Coronary artery (tissue), 2 donors: ENCODE results near the gene TCP11X2.
"Not testable (repeated sequence)": the region's sequence is repeated elsewhere in the genome, so short reads cannot be mapped to it uniquely, and the experiment has no call there.

ENCODE experiments used
- DNase-seq: peaks from one replicate; pipeline ENCODE4 v3.0.0-alpha.2; 2017; ENCODE audit warnings: low spot score
- H3K27ac ChIP-seq, 2 donors: fragments of 200-600 bp; sonication (generic); one replicate each; pipeline ENCODE4 v1.5.1; 2016 to 2019
- H3K4me3 ChIP-seq: fragments of 200-600 bp; sonication (generic); 2 replicates; pipeline ENCODE4 v1.5.1; 2016; ENCODE audit warnings: mild to moderate bottlenecking, moderate library complexity
- CTCF ChIP-seq: fragments of 200-600 bp; sonication (generic); IDR thresholded peaks from one replicate; pipeline ENCODE4 v1.5.1; 2019; ENCODE audit warnings: antibody characterized with exemption

Gene TCP11X2

GRCh38 chrX:102471762-102472220 lies at the start of gene TCP11X2:
Gene TCP11X2, minus strand, starts transcription at chrX:102471812.
- H3K4me3 ChIP-seq, DNase-seq, H3K27ac ChIP-seq: not testable (repeated sequence)

GRCh38 chrX:102517326-102517725 lies 45.7 kb upstream of the TCP11X2 start:
- DNase-seq: no peak
- peak overlapping the region; percentile 69 for H3K4me3 ChIP-seq
- TF ChIP-seq CTCF: no peak
- H3K27ac ChIP-seq: peak overlapping the region in 1 of 2 donors; percentile 66

GRCh38 chrX:102515975-102516941 lies 44.6 kb upstream of the TCP11X2 start, which contains the start of gene TMSB15A:
Gene TMSB15A, minus strand, starts transcription at chrX:102516739.
- Histone ChIP-seq H3K27ac (peak within 1 kb of the TSS; percentile 40 to 66), H3K4me3 (peak within 1 kb of the TSS; percentile 69)
- peak; percentile 78 for DNase-seq
- TF ChIP-seq CTCF: no peak

GRCh38 chrX:102514536-102514935 lies 42.9 kb upstream of the TCP11X2 start:
- no peak for DNase-seq
- Histone ChIP-seq H3K4me3 (no peak overlapping the region), H3K27ac (no peak overlapping the region)
- no peak for TF ChIP-seq CTCF

GRCh38 chrX:102498732-102499131 lies 27.1 kb upstream of the TCP11X2 start:
- TF ChIP-seq CTCF: no peak
- H3K27ac ChIP-seq: no peak overlapping the region
- DNase-seq: no peak
- no peak overlapping the region for H3K4me3 ChIP-seq

GRCh38 chrX:102491766-102492165 lies 20.2 kb upstream of the TCP11X2 start:
- no peak for DNase-seq
- H3K4me3 ChIP-seq: no peak overlapping the region
- no peak for TF ChIP-seq CTCF
- no peak overlapping the region for H3K27ac ChIP-seq

GRCh38 chrX:102478765-102479164 lies 7.2 kb upstream of the TCP11X2 start:
- DNase-seq, H3K27ac ChIP-seq, H3K4me3 ChIP-seq: not testable (repeated sequence)

- not testable (repeated sequence) for H3K27ac ChIP-seq, H3K4me3 ChIP-seq, DNase-seq
Observed at GRCh38 chrX:102470215-102470614, 1.4 kb downstream of the TCP11X2 start.

GRCh38 chrX:102458615-102459014 lies 13.0 kb downstream of the TCP11X2 start:
- not testable (repeated sequence) for DNase-seq, H3K27ac ChIP-seq, H3K4me3 ChIP-seq

- DNase-seq, H3K27ac ChIP-seq, H3K4me3 ChIP-seq: not testable (repeated sequence)
Observed at GRCh38 chrX:102439908-102440307, 31.7 kb downstream of the TCP11X2 start, which contains the start of gene NXF2B. Gene NXF2B, minus strand, starts transcription at chrX:102440008. Its CDS starts 59,972 bp downstream, at chrX:102380036.

GRCh38 chrX:102414493-102414892 lies 57.1 kb downstream of the TCP11X2 start:
- H3K27ac ChIP-seq, H3K4me3 ChIP-seq, DNase-seq: not testable (repeated sequence)
